ENCODE results near the gene DYNC2H1.
"Not testable (repeated sequence)": the region's sequence is repeated elsewhere in the genome, so short reads cannot be mapped to it uniquely, and the experiment has no call there.

Gene DYNC2H1

DNA sequence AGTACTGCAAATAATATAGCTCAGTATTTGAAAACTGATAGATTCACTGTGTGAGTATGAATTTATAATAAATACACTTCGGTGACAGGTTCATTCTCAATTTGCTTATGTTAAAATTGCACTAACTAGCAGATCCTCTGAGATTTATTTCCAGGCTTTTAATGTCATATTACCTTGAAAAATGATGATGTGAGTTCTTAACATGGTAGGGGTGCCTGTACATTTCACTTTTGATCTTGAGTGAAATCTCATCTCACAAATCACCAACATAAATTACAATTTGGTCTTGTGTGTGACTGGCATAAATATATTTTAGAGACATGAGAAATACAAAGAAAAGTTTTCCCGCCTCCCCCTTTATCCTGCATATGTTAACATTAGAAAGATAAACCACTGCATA, 240.4 kb downstream of the DYNC2H1 start:
- no peak for DNase-seq (ENCODE audit: low read depth, low spot score)
- H3K27ac ChIP-seq: no peak overlapping the region

DNA sequence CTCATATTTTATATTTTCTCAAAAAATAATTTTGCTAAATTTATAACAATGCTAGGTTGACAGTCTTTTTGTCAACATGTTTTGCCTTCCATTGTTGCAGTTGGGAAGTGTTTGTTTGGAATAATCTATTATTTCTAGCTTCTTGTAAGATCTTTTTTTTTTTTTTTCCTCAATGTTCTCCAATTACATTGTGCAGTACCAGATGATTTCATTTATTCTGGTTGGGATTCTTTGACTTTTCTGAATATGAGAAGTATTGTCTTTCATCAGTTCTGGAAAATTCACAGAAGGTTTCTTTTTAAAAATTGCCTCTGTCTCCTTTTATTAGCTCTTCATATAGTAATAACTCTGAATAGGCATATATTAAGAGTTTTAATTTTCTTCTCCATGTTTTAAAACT, 245.4 kb downstream of the DYNC2H1 start:
- no peak overlapping the region for H3K27ac ChIP-seq
- no peak for DNase-seq (ENCODE audit: low read depth, low spot score)

DNA sequence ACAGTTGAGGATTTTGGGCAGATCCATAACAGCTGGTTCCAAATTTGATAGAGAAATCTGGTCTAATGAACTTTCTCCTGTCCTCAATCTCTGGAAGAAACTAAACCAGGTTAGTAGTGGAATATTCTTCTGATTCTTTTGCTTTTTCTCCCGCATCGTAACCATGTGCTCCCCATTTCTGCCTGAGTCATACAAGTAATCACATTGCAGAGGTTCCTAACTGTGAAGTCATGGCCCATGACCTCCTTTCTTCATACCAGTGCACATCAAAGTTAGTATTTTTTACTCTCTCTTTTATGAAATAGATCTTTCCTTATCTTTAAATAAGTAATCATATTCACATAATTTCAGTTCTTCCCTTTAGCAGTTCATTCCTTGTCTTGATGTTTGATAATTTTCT, 249.0 kb downstream of the DYNC2H1 start:
- DNase-seq (ENCODE audit: low read depth, low spot score): no peak
- no peak overlapping the region for H3K27ac ChIP-seq

DNA sequence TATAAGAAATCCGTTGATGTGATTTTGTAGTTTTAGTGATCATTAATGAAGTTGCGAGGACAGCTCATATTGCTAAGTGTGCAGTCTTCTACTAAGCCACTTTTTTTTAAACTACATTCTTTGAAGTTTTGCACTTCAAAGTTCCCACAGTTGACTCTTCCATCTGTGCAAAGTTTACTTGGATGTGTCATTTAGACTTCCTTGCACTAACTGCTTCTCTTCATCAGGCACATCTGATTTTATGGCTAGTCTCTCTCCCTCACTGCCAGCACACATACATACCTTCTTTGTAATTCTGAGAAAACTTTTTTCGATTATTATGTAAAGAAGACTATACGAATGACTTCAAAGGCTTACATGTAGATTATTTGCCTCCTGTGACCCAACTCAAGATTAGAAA, 250.0 kb downstream of the DYNC2H1 start:
- no peak for DNase-seq (ENCODE audit: low read depth, low spot score)
- H3K27ac ChIP-seq: no peak overlapping the region

DNA sequence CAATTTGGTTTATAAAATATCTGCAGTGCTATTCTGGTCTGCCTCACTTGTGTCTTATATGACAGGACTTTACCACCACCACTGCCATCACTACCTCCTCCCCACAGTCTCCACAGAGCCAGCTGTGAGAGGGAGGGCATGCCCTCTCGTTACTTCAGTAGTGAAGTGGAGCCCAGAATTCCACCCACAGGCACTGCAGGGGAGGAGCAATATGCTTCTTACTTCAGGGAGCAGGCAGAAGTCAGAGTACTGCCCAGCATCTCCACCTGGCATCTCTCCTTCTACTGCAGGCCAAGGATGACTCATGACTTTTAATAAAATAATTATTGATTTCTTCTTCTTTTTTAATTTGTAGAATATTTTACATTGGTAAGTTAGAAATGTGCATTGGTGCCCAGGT, 255.5 kb downstream of the DYNC2H1 start:
- no peak for DNase-seq (ENCODE audit: low read depth, low spot score)
- no peak overlapping the region for H3K27ac ChIP-seq

DNA sequence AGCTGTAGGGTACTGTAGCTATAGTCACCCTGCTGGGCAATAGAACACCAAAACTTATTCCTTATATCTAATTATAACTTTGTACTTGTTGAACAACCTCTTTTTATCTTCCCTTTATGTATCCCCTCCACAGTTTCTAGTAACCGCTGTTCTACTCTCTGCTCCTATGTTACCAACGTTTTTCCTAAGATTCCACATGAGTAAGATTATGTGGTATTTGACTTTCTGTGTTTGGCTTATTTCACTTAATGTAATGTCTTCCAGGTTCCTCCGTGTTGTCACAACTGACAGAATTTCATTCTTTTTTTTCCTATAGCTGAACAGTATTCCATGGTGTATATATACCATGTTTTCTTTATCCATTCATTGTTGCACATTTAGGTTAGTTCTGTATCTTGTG, 258.4 kb downstream of the DYNC2H1 start:
- H3K27ac ChIP-seq: no peak overlapping the region
- DNase-seq (ENCODE audit: low read depth, low spot score): no peak

DNA sequence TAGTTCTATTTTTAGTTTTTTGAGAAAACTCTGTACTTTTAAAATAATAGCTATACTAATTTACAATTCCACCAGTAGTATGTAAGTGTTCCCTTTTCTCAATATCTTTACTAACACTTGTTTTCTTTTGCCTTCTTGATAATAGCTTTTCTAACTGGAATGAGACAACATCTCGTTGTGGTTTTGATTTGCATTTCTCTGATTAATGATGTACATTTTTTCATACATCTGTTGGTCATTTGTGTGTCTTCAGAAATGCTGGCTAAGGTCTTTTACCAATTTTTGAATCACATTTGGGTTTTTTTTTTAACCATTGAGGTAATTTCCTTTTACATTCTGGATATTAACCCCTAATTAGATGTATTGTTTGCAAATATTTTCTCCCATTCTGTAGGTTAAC, 258.9 kb downstream of the DYNC2H1 start:
- no peak overlapping the region for H3K27ac ChIP-seq
- no peak for DNase-seq (ENCODE audit: low read depth, low spot score)

DNA sequence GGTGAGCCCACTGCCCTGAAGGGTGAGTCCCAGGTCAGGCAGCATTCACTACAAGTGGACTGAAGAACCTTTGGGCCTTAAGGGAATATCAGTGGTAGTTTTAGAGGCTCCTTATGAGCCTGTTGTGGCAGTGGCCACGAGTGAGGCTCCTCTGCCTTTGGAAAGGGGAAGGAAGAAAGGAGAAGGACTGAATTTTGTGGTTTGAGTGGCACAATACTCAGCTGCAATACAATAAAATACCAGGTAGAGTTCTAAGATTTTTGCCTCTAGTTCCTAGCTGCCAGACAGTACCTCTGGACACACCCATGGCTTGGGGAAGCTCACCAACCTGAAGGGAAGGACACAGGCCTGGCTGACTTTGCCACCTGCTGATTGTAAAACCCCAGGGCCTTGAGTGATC, 260.9 kb downstream of the DYNC2H1 start:
- H3K27ac ChIP-seq: no peak overlapping the region
- no peak for DNase-seq (ENCODE audit: low read depth, low spot score)

DNA sequence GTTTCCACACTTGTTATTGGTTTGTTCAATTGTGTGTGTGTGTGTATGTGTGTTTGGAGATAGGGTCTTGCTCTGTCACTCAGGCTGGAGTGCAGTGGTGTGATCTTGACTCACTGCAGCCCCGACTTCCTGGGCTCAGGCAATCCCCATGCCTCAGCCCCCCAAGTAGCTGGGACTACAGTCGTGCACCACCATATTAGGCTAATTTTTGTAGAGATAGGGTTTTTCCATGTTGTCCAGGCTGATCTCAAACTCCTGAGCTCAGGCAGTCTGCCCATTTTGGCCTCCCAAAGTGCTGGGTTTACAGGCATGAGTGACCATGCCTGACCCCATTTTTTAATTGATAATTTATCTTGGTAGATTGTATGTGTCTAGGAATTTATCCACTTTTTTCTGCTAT, 263.7 kb downstream of the DYNC2H1 start:
- no peak for DNase-seq (ENCODE audit: low read depth, low spot score)
- no peak overlapping the region for H3K27ac ChIP-seq

DNA sequence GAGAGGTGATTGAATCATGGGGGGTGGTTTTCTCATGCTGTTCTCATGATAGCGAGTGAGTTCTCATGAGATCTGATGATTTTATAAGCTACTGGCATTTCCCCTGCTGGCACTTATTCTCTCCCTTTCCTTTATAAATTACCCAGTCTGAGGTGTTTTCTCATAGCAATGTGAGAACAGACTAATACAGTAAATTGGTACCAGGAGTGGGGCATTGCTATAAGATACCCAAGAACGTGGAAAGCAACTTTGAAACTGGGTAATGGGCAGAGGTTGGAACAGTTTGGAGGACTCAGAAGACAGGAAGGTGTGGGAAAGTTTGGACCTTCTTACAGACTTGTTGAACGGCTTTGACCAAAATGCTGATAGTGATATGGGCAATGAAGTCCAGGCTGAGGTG, 265.0 kb downstream of the DYNC2H1 start:
- H3K27ac ChIP-seq; DNase-seq (ENCODE audit: low read depth, low spot score): not testable (repeated sequence)

DNA sequence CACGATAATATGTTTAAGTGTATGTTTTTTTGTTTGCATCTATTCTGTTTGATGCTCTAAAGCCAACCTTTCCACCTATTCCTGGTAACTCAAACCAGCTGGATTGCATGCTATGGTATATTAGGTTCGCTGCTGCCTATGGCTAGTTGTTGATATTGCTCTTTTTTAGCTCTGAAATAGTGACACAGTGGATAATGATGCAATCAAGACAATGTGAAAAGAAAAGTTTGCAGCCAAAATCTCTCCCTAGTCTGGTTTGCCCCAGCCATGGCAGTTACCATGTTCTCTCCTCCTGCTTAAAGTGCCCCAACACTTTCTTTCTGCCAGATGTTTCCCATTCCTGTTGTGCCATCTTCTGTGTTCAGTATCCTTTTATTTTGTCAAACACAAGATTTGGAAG, 269.7 kb downstream of the DYNC2H1 start:
- no peak for DNase-seq (ENCODE audit: low read depth, low spot score)

DNA sequence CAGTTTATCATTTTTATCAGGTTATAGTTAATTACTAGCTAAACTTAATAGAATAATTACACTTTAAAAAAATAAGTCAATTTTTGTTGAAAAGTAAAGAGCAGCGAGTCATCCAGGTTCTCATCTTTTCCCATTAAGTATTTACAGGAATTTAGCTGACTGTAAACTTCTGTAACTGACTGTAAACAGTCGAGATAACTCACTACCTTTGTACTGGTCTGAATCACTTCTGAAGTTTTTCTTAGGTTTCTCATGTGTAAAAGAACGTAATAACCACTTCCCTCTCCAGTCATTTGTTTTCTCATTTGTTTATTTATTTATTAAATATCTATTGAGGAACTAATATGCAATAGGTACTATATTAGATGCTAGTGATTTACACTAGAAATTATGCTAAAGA, 270.8 kb downstream of the DYNC2H1 start:
- no peak for DNase-seq (ENCODE audit: low read depth, low spot score)
- H3K27ac ChIP-seq: no peak overlapping the region

More for the DNA sequence above, 269.7 kb downstream of the DYNC2H1 start:
- no peak overlapping the region for H3K27ac ChIP-seq

DNA sequence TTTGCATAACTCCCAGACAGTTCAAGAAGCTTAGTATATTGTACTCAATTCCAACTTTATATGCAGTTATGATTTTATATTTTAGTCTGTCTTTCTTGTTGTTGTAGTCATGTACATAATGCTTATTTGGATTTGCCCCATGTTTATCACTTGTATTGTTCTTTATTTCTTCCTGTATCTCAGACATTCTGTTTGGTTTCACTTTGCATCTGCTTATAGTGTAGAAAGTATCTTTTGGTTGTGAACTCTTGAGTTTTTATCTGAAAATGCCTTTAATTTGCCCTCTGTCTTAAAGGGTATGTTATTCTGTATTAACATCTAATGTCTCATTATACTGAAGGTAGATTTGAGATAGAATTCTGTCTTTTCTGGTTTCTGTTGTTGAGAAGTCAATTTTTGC, 275.4 kb downstream of the DYNC2H1 start:
- H3K27ac ChIP-seq: no peak overlapping the region
- DNase-seq (ENCODE audit: low read depth, low spot score): no peak

DNA sequence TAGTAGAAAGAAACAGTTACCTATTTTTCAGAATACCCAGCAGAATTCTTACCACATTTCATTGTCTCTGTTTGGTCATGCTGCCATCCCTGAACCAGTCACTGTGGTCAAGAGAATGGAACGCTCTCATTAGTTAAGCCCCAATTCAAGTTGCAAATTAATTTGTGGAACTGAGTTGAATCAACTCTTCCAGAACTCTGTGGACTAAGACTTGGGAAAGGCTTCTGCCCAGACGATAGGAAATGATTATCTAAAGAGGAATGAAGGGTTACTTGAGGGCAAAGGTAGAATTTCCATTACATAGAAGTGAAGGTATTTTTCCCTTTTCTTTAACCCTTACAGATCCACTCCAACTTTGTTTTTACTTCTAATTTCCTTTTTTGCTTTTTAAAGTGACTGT, 286.4 kb downstream of the DYNC2H1 start:
- peak; percentile 20 for DNase-seq (ENCODE audit: low read depth, low spot score)
- H3K27ac ChIP-seq: peak overlapping the region; percentile 43

DNA sequence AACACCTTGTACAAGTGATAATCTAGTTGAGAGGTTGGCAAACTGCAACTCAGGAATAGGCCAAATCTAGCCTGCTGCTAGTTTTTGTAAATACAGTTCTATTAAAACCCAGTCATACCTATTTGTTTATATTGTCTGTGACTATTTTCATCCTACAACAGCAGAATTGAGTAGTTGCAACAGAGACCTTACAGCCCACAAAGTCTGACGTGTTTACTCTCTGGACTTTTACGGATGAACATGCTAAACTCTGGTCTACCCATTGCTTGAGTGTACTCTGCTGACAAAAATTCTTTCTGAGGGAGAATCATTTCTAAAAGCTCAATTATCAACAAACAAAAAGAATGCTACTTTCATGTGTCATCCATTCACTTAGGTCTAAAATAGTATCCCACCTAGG, 287.0 kb downstream of the DYNC2H1 start:
- H3K27ac ChIP-seq: peak overlapping the region; percentile 43

DNA sequence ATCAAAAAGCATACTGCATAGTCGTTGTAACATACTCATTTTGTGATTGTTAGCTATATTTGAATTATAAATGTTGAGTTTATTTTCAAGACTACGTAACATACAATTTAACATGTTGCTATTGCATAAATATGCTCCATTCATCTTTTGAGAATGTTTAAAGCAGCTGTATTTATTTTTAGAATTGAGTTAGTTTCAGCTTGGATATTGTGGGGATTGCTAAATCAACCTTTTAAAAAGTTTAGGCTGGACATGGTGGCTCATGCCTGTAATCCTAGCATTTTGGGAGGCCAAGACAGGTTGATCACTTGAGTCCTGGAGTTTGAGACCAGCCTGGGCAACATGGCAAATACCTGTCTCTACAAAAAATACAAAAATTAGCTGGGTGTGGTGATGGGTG, 288.1 kb downstream of the DYNC2H1 start:
- no peak overlapping the region for H3K27ac ChIP-seq
- no peak for DNase-seq (ENCODE audit: low read depth, low spot score)

More for the DNA sequence above, 287.0 kb downstream of the DYNC2H1 start:
- no peak for DNase-seq (ENCODE audit: low read depth, low spot score)

DNA sequence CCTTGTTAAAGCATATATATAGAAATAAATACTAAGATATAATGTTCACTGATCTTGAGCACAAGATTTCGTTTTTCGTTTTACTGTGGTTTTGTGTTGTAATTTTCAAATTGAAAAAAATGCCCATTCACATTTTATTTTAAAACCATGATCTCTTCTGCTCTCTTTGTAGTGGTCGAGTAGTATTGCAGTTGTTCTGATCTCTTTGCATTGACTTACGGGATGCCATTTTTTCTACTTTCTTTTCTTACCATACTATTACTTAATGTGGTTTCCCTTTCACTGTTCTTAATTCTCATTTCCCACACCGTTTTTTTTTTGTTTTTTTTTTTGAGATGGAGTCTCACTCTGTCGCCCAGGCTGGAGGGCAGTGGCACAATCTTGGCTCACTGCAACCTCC, 289.6 kb downstream of the DYNC2H1 start:
- H3K27ac ChIP-seq: no peak overlapping the region
- no peak for DNase-seq (ENCODE audit: low read depth, low spot score)

DNA sequence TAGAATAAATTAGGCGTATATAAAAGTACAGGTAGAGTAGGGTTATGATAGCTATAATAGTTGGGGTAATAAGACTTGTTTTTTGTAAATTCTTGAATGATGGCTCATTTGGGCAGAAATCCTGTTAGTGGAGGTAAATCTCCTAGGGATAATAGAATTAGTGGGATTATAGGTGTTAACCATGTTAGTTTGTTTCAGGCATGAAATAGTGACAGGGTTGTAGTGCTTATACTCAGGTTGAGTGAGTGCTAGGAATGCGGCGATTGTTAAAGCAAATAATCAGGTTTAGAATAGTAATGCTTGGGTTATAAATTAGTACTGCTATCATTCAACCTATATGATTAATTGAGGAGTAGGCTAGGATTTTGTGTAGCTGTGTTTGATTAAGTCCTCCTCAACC, 297.1 kb downstream of the DYNC2H1 start:
- no peak for DNase-seq (ENCODE audit: low read depth, low spot score)
- H3K27ac ChIP-seq: no peak overlapping the region

DNA sequence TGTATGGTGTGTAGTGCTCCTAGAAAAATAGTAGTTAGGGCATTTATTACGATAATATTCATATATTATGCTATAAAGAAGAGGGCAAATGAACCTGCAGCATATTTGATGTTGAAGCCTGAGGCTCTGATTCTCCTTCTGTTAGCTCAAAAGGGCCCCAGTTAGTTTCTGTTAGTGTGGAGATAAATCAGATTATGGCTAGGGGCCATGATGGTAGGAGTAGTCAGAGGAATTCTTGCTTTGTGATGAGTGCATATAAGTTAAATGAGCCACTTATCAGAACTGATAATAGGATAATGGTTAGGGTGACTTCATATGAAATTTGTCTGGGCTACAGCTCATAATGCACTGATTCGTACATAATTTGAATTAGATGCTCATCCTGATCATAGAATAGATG, 298.4 kb downstream of the DYNC2H1 start:
- H3K27ac ChIP-seq: no peak overlapping the region
- DNase-seq (ENCODE audit: low read depth, low spot score): no peak

DNA sequence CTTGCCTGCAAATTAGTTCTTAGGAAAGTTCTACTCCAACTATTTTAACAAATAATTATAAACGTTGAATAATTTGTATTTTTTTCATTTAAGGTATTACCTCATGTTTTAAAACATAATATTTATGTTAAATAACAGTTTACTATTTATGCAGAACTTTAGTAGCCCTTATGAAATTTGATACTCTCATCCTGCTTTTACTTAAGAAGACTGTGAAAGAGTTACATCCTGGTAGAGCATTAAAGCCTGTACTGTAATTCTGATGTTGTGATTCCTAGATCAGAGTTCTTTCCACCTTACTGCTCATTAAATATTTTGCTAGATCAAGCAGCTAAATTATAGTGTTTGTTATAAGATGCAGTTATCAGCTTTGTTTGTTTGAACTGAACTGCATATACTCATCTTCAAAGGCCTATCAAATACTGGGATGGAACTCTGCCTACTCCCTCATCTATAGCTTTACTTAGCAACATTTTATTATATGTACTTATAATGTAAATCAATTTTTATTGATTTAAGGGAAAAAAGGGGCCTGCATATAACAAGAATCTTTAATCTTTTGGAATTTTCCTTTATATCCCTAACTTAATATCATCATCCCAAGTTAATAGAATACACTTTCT, 304.2 kb downstream of the DYNC2H1 start:
- H3K27ac ChIP-seq: no peak overlapping the region
- DNase-seq (ENCODE audit: low read depth, low spot score): no peak

DNA sequence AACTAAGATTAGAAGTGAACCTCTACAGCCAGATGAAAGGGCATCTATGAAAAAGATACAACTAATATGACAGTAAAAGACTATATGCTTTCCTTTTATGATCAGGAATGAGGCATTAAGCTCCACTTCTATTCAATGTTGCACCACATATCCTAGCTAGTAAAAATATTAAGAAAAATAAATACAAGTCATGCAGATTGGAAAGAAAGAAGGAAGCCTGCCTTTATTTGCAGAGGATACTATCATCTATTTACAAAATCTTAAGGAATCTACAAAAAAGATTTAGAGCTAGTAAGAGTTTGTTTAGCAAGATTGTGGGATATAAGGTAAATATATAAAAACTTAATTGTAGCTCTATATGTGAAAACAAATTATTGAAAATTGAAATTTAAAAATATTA, 308.8 kb downstream of the DYNC2H1 start:
- no peak overlapping the region for H3K27ac ChIP-seq
- no peak for DNase-seq (ENCODE audit: low read depth, low spot score)

DNA sequence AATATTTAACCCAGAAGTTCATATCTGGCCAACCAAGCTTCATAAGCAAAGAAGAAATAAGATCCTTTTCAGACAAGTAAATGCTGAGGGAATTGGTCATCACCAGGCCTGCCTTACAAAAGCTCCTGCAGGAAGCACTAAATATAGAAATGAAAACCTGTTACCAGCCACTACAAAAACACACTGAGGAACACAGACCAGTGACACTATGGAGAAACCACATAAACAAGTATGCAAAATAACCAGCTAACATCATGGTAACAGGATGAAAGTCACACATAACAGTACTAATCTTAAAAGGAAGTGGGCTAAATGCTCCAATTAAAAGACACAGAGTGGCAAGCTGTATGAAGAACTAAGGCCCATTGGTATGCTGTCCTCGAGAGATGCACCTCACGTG, 311.4 kb downstream of the DYNC2H1 start:
- DNase-seq (ENCODE audit: low read depth, low spot score): no peak
- no peak overlapping the region for H3K27ac ChIP-seq
